ENCODE measurements around the gene ACSL5. TPM values are rescaled to one million over a fixed set of nuclear protein-coding genes. Genes with fewer than 3 reads are reported as not detected.

The ACSL5 gene
- total and polyA plus RNA-seq, 2 donors (not counting 3 experiments of a cell fraction or from before 2014, with no cell fraction given), result 1.5 to 2.1 TPM

DNA sequence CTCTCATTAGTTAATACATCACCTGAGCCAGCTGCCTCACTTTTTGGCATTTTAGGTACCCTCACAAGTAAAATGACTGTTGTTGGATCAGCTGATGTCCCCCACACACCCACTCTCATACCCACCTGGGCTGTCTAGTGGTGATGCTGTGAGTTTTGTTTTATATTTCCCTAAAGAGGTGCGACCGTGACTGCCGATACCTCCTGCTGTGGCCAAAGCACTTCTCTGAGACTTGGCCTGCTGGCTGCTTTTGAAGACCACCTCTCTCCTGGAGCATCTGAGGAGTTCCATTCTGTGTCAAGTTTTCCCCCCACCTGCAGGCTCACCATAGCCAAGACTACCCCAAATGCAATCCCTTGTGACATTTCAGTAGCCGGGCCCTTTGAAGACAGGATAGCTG lies 6.4 kb upstream of the ACSL5 start:
- Histone ChIP-seq H3K4me2 (ENCODE audit: insufficient read depth, low read length) (no peak overlapping the region), H3K4me3 (replicated peaks in 1 of 3; ENCODE audit: insufficient read depth in 1 of 3, low read depth in 1 of 3, low read length in 3 of 3) (no peak overlapping the region), H3K4me1 (ENCODE audit: control insufficient read depth, extremely low read depth, insufficient read depth, low read length) (peaks cover 9% of the 10 kb centered on the region), H3K27ac (ENCODE audit: insufficient read depth, low read depth, low read length) (no peak overlapping the region), H2AFZ (ENCODE audit: low read depth, low read length) (no peak overlapping the region), H3K79me2 (ENCODE audit: control insufficient read depth, insufficient read depth, low read length) (no peaks in the 10 kb centered on the region), H3K9me3 (replicated peaks; ENCODE audit: control insufficient read depth, insufficient read depth, low read length) (no peaks in the 10 kb centered on the region), H3K36me3 (ENCODE audit: control insufficient read depth in 2 of 2, extremely low read depth in 1 of 2, insufficient read depth in 2 of 2, low read length in 2 of 2) (no peaks in the 10 kb centered on the region), H3K9ac (replicated peaks; ENCODE audit: extremely low read depth, insufficient read depth, low read length) (no peak overlapping the region), H4K20me1 (replicated peaks; ENCODE audit: control insufficient read depth, extremely low read depth, insufficient read depth, low read length) (no peaks in the 10 kb centered on the region), H3K9me1 (replicated peaks; ENCODE audit: control insufficient read depth, extremely low read depth, insufficient read depth, low read length) (no peaks in the 10 kb centered on the region), H3K27me3 (ENCODE audit: control insufficient read depth in 2 of 2, insufficient read depth in 2 of 2, low read length in 2 of 2) (no peaks in the 10 kb centered on the region)
- FAIRE-seq, result no peak
- TF ChIP-seq MYC (IDR thresholded peaks at IDR 0.05; ENCODE audit: low read depth, low read length) (no peak), POLR2AphosphoS5 (IDR thresholded peaks at IDR 0.05; ENCODE audit: insufficient read depth, low read depth, low read length) (no peak), EZH2 (IDR thresholded peaks at IDR 0.05; ENCODE audit: borderline replicate concordance, low read depth, low read length, severe bottlenecking) (no peak)
- TF ChIP-seq, protein P1, sequence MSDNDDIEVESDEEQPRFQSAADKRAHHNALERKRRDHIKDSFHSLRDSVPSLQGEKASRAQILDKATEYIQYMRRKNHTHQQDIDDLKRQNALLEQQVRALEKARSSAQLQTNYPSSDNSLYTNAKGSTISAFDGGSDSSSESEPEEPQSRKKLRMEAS (IDR thresholded peaks at IDR 0.05; ENCODE audit: insufficient read depth, insufficient read length), result no peak
- POLR2A ChIA-PET, result no interaction called here
- CTCF ChIA-PET, result no interaction called here
- dilution Hi-C loops (cut with MboI; ENCODE audit: extremely low pct_ligation_motif_present, low sequenced_read_pairs) (no loop called here), intact Hi-C loops (cut with micrococcal nuclease) (no loop called here)
- no TSS peak for BruUV-seq (replicated peaks)
- no peak for DNase-seq (ENCODE audit: low read depth, low spot score)

DNA sequence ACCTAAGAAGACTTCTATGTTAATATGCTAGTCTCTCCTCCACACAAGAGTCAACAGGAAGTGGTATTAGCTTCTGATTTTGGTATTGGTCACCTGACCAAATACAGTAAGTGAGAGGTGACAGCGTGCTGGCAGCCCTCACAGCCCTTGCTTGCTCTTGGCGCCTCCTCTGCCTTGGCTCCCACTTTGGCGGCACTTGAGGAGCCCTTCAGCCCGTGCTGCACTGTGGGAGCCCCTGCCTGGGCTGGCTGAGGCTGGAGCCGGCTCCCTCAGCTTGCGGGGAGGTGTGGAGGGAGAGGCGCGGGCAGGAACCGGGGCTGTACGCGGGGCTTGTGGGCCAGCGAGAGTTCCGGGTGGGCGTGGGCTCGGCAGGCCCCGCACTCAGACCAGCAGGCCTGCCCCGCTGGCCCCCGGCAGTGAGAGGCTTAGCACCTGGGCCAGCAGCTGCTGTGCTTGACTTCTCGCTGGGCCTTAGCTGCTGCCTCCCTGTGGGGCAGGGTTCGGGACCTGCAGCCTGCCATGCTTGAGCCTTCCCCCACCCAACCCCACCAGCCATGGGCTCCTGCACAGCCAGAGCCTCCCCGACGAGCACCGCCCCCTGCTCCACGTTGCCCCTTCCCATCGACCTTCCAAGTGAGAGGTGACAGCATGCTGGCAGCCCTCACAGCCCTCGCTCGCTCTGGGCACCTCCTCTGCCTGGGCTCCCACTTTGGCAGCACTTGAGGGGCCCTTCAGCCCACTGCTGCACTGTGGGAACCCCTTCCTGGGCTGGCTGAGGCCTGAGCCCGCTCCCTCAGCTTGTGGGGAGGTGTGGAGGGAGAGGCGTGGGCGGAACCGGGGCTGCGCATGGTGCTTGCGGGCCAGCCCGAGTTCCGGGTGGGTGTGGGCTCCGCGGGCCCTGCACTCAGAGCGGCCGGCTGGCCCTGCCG lies 4.2 kb upstream of the ACSL5 start:
- DNase-seq (ENCODE audit: low read depth, low spot score) (no peak), FAIRE-seq (no peak)
- no peaks in the 10 kb centered on the region for H3K4me1 ChIP-seq (ENCODE audit: control insufficient read depth, extremely low read depth, insufficient read depth, low read length)
- no peaks in the 10 kb centered on the region for H3K79me2 ChIP-seq (ENCODE audit: control insufficient read depth, insufficient read depth, low read length)
- no peak overlapping the region for H3K4me2 ChIP-seq (ENCODE audit: insufficient read depth, low read length)
- H3K4me3 ChIP-seq (replicated peaks in 1 of 3; ENCODE audit: insufficient read depth in 1 of 3, low read depth in 1 of 3, low read length in 3 of 3), result no peak overlapping the region
- dilution Hi-C loops (cut with MboI; ENCODE audit: extremely low pct_ligation_motif_present, low sequenced_read_pairs), result no loop called here
- no TSS peak for BruUV-seq (replicated peaks)
- ChIA-PET CTCF (no interaction called here), POLR2A (no interaction called here)
- no peaks in the 10 kb centered on the region for H3K9me1 ChIP-seq (replicated peaks; ENCODE audit: control insufficient read depth, extremely low read depth, insufficient read depth, low read length)
- no peak overlapping the region for H2AFZ ChIP-seq (ENCODE audit: low read depth, low read length)
- H3K9ac ChIP-seq (replicated peaks; ENCODE audit: extremely low read depth, insufficient read depth, low read length), result no peak overlapping the region
- H3K9me3 ChIP-seq (replicated peaks; ENCODE audit: control insufficient read depth, insufficient read depth, low read length), result no peaks in the 10 kb centered on the region
- TF ChIP-seq FOS (IDR thresholded peaks at IDR 0.05; ENCODE audit: borderline replicate concordance, insufficient read depth, low read length) (no peak), EZH2 (IDR thresholded peaks at IDR 0.05; ENCODE audit: borderline replicate concordance, low read depth, low read length, severe bottlenecking) (no peak), JUN (IDR thresholded peaks at IDR 0.05; ENCODE audit: borderline replicate concordance, insufficient read depth, insufficient read length, low read depth) (no peak)
- TF ChIP-seq, protein P1 (IDR thresholded peaks at IDR 0.05; ENCODE audit: insufficient read depth, insufficient read length), result no peak
- TF ChIP-seq, protein P2, sequence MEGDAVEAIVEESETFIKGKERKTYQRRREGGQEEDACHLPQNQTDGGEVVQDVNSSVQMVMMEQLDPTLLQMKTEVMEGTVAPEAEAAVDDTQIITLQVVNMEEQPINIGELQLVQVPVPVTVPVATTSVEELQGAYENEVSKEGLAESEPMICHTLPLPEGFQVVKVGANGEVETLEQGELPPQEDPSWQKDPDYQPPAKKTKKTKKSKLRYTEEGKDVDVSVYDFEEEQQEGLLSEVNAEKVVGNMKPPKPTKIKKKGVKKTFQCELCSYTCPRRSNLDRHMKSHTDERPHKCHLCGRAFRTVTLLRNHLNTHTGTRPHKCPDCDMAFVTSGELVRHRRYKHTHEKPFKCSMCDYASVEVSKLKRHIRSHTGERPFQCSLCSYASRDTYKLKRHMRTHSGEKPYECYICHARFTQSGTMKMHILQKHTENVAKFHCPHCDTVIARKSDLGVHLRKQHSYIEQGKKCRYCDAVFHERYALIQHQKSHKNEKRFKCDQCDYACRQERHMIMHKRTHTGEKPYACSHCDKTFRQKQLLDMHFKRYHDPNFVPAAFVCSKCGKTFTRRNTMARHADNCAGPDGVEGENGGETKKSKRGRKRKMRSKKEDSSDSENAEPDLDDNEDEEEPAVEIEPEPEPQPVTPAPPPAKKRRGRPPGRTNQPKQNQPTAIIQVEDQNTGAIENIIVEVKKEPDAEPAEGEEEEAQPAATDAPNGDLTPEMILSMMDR (IDR thresholded peaks at IDR 0.05; ENCODE audit: extremely low read depth in 1 of 2, insufficient read depth in 1 of 2, low read depth in 1 of 2, low read length in 2 of 2), result no peak
- no peaks in the 10 kb centered on the region for H3K27me3 ChIP-seq (ENCODE audit: control insufficient read depth in 2 of 2, insufficient read depth in 2 of 2, low read length in 2 of 2)
- intact Hi-C loops (cut with micrococcal nuclease), result no loop called here
- no peak overlapping the region for H3K27ac ChIP-seq (ENCODE audit: insufficient read depth, low read depth, low read length)
- no peaks in the 10 kb centered on the region for H4K20me1 ChIP-seq (replicated peaks; ENCODE audit: control insufficient read depth, extremely low read depth, insufficient read depth, low read length)
- no peaks in the 10 kb centered on the region for H3K36me3 ChIP-seq (ENCODE audit: control insufficient read depth in 2 of 2, extremely low read depth in 1 of 2, insufficient read depth in 2 of 2, low read length in 2 of 2)

Data from endothelial cell of umbilical vein (primary cell).